Measurements from ENCODE around the gene ZNF639.

- TF ChIP-seq ATF2 (tag by site-specific recombination; IDR thresholded peaks at IDR 0.05; ENCODE audit: low read depth), result no peak
- TF ChIP-seq CTCF (tag by site-specific recombination; IDR thresholded peaks at IDR 0.05), result no peak
- TF ChIP-seq ZNF121 (tag by site-specific recombination; IDR thresholded peaks at IDR 0.05), result no peak
- TF ChIP-seq ZSCAN16 (tag by site-specific recombination; IDR thresholded peaks at IDR 0.05), result no peak
- no peak for TF ChIP-seq SP7 (tag by site-specific recombination; IDR thresholded peaks at IDR 0.05)
- no peak for TF ChIP-seq KLF17 (tag by site-specific recombination; IDR thresholded peaks at IDR 0.05)
- no peak for TF ChIP-seq ZNF510 (tag by site-specific recombination; IDR thresholded peaks at IDR 0.05; ENCODE audit: insufficient replicate concordance)
- TF ChIP-seq ZNF670 (tag by site-specific recombination; IDR thresholded peaks at IDR 0.05; ENCODE audit: low read depth), result no peak
These were observed 46.8 kb upstream of the ZNF639 start for GRCh38 chr3:179276001-179276400.

Measured in HEK293 (cell line).